Small intestine (tissue), 16 donors: Measurements from ENCODE around the gene HYI. TPM values are rescaled to one million over a fixed set of nuclear protein-coding genes. Genes with fewer than 3 reads are reported as not detected.
"Not testable (repeated sequence)": the region's sequence is repeated elsewhere in the genome, so short reads cannot be mapped to it uniquely, and the experiment has no call there.

Experiments used
- DNase-seq, 2 donors: peaks; one replicate each; pipeline versions ENCODE4 v3.0.0 to v3.0.0-alpha.2; 2013
- FAIRE-seq: peaks from 2 replicates; lab custom pipeline; 2012; peaks lifted over from hg19 to GRCh38; lab: Jason Lieb, UNC
- H3K27ac ChIP-seq, 3 donors: one replicate each; pipeline ENCODE4 v1.5.1; 2013; ENCODE audit warnings: low read length in 2 of 3, mild to moderate bottlenecking in 2 of 3, control low read depth in 1 of 3, inconsistent platforms in 1 of 3, low read depth in 1 of 3, moderate library complexity in 1 of 3
- H3K27me3 ChIP-seq, 3 donors: one replicate each; pipeline ENCODE4 v1.6.1; 2013; ENCODE audit warnings: low read length in 3 of 3, inconsistent platforms in 1 of 3; ENCODE audit not compliant: control insufficient read depth in 3 of 3, insufficient read depth in 3 of 3
- H3K36me3 ChIP-seq, 3 donors: one replicate each; pipeline ENCODE4 v1.6.1; 2013; ENCODE audit warnings: low read length in 3 of 3, inconsistent platforms in 1 of 3, low read depth in 1 of 3, mild to moderate bottlenecking in 1 of 3, moderate library complexity in 1 of 3; ENCODE audit not compliant: control insufficient read depth in 3 of 3, insufficient read depth in 2 of 3
- H3K4me1 ChIP-seq, 3 donors: one replicate each; pipeline ENCODE4 v1.6.1; 2013; ENCODE audit warnings: low read length in 2 of 3, inconsistent platforms in 1 of 3, low read depth in 1 of 3, mild to moderate bottlenecking in 1 of 3, moderate library complexity in 1 of 3; ENCODE audit not compliant: control insufficient read depth in 3 of 3, insufficient read depth in 2 of 3
- H3K4me3 ChIP-seq, 3 donors: one replicate each; pipeline ENCODE4 v1.5.1; 2013; ENCODE audit warnings: low read length in 3 of 3, control low read depth in 1 of 3, inconsistent platforms in 1 of 3, low read depth in 1 of 3, mild to moderate bottlenecking in 1 of 3, moderate library complexity in 1 of 3
- H3K9me3 ChIP-seq, 2 donors: one replicate each; pipeline ENCODE4 v1.6.1; 2013; ENCODE audit warnings: low read depth in 1 of 2, low read length in 1 of 2; ENCODE audit not compliant: control insufficient read depth in 2 of 2, insufficient read depth in 1 of 2
- WGBS, 3 donors: extraction: QIAGEN DNeasy Blood & Tissue Kit; methylation state at CpG; one replicate each; pipeline ENCODE4 v1.1.7; 2013; 5-methylcytosine and 5-hydroxymethylcytosine counted together
- long read RNA-seq, 10 donors: transcript quantifications; one replicate each; lab custom pipeline, GENCODE V29; 2026
- polyA plus RNA-seq, 4 donors: library from polyadenylated mRNA; stranded (reverse) in 3 of 4; unstranded in 1 of 4; fragments of 200-250 nt in 3 of 4; fragments of 120-200 nt in 1 of 4; gene quantifications; one replicate each; pipeline versions ENCODE4 v1.2.1 to v1.2.3, GENCODE V29; 2013
- donor health status: healthy with polysubstance abuse.
- donor health status: control.
- donor health status: control.
- donor health status: Bipolar disorder and iron deficiency.
- donor health status: healthy.

The HYI gene
- polyA plus RNA-seq, result 100 to 1,000 TPM in 2 of 4 donors, 10 to 100 TPM in 2; 42.6 to 234 (median 139) TPM
- long read RNA-seq, donor 1, result 0 reads
- long read RNA-seq, donor 2, transcript HYI-204 (8 exons, 1,066 nt), result major isoform, 5 of 10 reads
- long read RNA-seq, donor 2, partial matches to known transcripts, result 0 of 10 reads
- long read RNA-seq, donor 2, other reads (novel, unspliced or antisense), result 0 of 10 reads
- long read RNA-seq, donor 3, transcript HYI-202 (6 exons, 2,173 nt), result minor isoform, 5 of 23 reads
- long read RNA-seq, donor 3, transcript HYI-204 (8 exons, 1,066 nt), result major isoform, 7 of 23 reads
- long read RNA-seq, donor 3, partial matches to known transcripts, result 5 of 23 reads
- long read RNA-seq, donor 3, other reads (novel, unspliced or antisense), result 0 of 23 reads
- long read RNA-seq, donor 4, result 0 reads
- long read RNA-seq, donor 5, partial matches to known transcripts, result 0 of 7 reads
- long read RNA-seq, donor 5, other reads (novel, unspliced or antisense), result 0 of 7 reads
- long read RNA-seq, donor 6, transcript HYI-204 (8 exons, 1,066 nt), result major isoform, 6 of 15 reads
- long read RNA-seq, donor 6, partial matches to known transcripts, result 0 of 15 reads
- long read RNA-seq, donor 6, other reads (novel, unspliced or antisense), result 0 of 15 reads
- long read RNA-seq, donor 7, result 0 reads
- long read RNA-seq, donor 8, partial matches to known transcripts, result 0 of 2 reads
- long read RNA-seq, donor 8, other reads (novel, unspliced or antisense), result 0 of 2 reads
- long read RNA-seq, donor 9, partial matches to known transcripts, result 0 of 5 reads
- long read RNA-seq, donor 9, other reads (novel, unspliced or antisense), result 0 of 5 reads
- long read RNA-seq, donor 10, transcript HYI-204 (8 exons, 1,066 nt), result major isoform, 12 of 28 reads
- long read RNA-seq, donor 10, transcript HYI-202 (6 exons, 2,173 nt), result minor isoform, 7 of 28 reads
- long read RNA-seq, donor 10, partial matches to known transcripts, result 0 of 28 reads
- long read RNA-seq, donor 10, other reads (novel, unspliced or antisense), result 0 of 28 reads

DNA sequence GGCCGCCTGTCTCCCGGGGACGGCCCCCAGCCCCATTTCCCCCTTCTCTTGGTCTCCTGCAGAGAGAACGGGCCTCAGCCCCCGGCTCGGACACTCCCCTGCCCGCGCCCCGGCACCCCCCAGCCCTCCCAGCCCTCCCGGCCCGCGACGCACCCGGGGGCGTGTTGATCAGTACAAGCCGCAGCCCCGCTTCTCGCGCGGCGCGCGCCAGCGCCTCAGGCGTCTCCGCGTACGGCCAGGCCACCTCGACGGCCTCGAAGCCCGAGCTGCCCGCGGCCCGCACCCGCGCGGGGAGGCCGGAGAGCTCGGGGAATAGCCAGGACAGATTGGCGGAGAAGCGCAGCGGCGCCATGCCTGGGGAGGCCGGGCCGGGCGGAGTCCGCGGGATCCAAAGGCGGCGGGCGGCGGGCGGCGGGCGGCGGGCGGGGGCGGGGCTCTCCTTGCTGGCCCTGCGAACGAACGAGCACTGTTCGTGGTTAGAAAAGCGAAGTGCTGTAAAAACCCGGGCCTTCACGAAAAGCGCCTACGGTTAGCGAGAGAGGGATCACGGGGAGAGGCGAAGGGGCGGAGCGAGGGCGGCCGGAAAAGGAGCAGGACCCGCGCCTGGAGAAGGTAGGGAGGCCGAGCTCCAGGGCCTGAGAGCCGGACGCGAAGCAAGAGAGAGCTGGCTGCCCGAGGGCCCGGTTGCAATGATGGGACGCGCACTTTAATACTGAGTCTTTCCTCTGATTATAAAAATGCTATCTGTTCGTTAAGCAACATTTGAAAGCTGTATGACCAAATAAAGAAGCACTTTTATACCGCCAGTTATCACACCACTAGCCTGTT, at the start of gene HYI:
HYI (minus strand) TSS at position 490 of the 828 bp plus-strand sequence; CDS start at position 352, 138 bp downstream.
- H3K27me3 ChIP-seq, result no peaks in the 10 kb centered on the region
- FAIRE-seq (no peak), DNase-seq (peak; percentile 89 to 90)
- peaks cover 0 to 23% (median 5%) of the 10 kb centered on the region in 3 donors for H3K4me1 ChIP-seq
- WGBS, 3 donors, result 0 to 1% (median 0%) methylated on average over 60 to 87 of the region's 87 CpGs
- H3K27ac ChIP-seq, result peak within 1 kb of the TSS; percentile 88 to 93 (median 90)
- peaks cover 14 to 42% (median 16%) of the 10 kb centered on the region in 3 donors for H3K36me3 ChIP-seq
- H3K9me3 ChIP-seq, result no peaks in the 10 kb centered on the region
- H3K4me3 ChIP-seq, result peak within 1 kb of the TSS; percentile 44 to 61 (median 57)

DNA sequence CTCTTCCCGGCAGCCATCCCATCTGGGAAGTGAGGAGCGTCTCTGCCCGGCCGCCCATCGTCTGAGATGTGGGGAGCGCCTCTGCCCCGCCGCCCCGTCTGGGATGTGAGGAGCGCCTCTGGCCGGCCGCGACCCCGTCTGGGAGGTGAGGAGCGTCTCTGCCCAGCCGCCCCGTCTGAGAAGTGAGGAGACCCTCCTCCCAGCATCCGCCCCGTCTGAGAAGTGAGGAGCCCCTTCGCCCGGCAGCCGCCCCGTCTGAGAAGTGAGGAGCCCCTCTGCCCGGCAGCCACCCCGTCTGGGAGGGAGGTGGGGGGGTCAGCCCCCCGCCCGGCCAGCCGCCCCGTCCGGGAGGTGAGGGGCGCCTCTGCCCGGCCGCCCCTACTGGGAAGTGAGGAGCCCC, 48.1 kb upstream of the HYI start:
- H3K27ac ChIP-seq, H3K4me3 ChIP-seq, H3K4me1 ChIP-seq, H3K36me3 ChIP-seq, H3K9me3 ChIP-seq, H3K27me3 ChIP-seq, DNase-seq, FAIRE-seq: not testable (repeated sequence)
- 94 to 98% (median 95%) methylated on average over 6 to 20 of the region's 33 CpGs for WGBS, 3 donors

GRCh38 chr1:43499898-43500297, 46.2 kb upstream of the HYI start:
- DNase-seq, result no peak

GRCh38 chr1:43495204-43495603, 41.5 kb upstream of the HYI start:
- no peak overlapping the region for H3K4me3 ChIP-seq
- peaks cover 0 to 14% of the 10 kb centered on the region in 2 donors for H3K9me3 ChIP-seq
- H3K4me1 ChIP-seq, result no peaks in the 10 kb centered on the region
- H3K27ac ChIP-seq, result no peak overlapping the region
- 82 to 88% (median 83%) methylated on average over 7 of the region's 7 CpGs for WGBS, 3 donors
- no peaks in the 10 kb centered on the region for H3K36me3 ChIP-seq
- no peaks in the 10 kb centered on the region for H3K27me3 ChIP-seq
- DNase-seq (no peak), FAIRE-seq (no peak)

More at GRCh38 chr1:43499898-43500297, 46.2 kb upstream of the HYI start:
- no peaks in the 10 kb centered on the region for H3K27me3 ChIP-seq
- 72 to 84% (median 75%) methylated on average over 6 of the region's 6 CpGs for WGBS, 3 donors
- no peak overlapping the region for H3K4me3 ChIP-seq
- H3K9me3 ChIP-seq, result no peaks in the 10 kb centered on the region
- no peak overlapping the region for H3K27ac ChIP-seq
- H3K4me1 ChIP-seq, result no peaks in the 10 kb centered on the region
- no peak for FAIRE-seq
- H3K36me3 ChIP-seq, result no peaks in the 10 kb centered on the region

- Histone ChIP-seq H3K4me3 (no peak overlapping the region), H3K9me3 (peaks cover 0 to 18% of the 10 kb centered on the region in 2 donors), H3K36me3 (no peaks in the 10 kb centered on the region), H3K27ac (no peak overlapping the region), H3K4me1 (no peaks in the 10 kb centered on the region), H3K27me3 (no peaks in the 10 kb centered on the region)
- WGBS, 3 donors, result 50 to 66% (median 66%) methylated on average over 11 of the region's 11 CpGs
- no peak for DNase-seq
- no peak for FAIRE-seq
These were observed 40.1 kb upstream of the HYI start for GRCh38 chr1:43493661-43494450.

GRCh38 chr1:43492826-43493225, 39.1 kb upstream of the HYI start:
- FAIRE-seq, result no peak
- WGBS, 3 donors, result 49 to 81% (median 69%) methylated on average over 2 of the region's 2 CpGs
- no peaks in the 10 kb centered on the region for H3K27me3 ChIP-seq

DNA sequence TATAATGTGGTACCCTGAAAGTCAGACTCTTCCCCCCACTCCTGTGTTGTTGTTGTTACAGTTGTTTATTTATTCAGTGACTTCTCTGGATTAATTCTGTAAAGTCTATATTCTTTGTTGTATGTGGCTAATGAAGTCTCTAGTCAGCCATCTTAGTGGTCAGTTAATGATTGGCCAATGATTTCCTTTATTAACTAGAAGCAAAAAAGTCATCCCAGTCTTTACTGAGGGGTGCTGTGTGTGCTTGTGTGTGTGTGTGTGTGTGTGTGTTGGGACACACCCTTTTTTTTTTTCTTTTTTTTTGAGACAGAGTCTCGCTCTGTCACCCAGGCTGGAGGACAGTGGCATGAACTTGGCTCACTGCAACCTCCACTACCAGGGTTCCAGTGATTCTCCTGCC, 37.3 kb upstream of the HYI start:
- Histone ChIP-seq H3K4me3 (no peak overlapping the region), H3K4me1 (no peaks in the 10 kb centered on the region), H3K9me3 (peaks cover 0 to 18% of the 10 kb centered on the region in 2 donors), H3K27me3 (no peaks in the 10 kb centered on the region), H3K27ac (no peak overlapping the region), H3K36me3 (no peaks in the 10 kb centered on the region)
- DNase-seq (no peak), FAIRE-seq (no peak)
- 78 to 91% methylated on average over 1 of the region's 1 CpG; no CpG with 5 or more reads in 1 of the 3 donors for WGBS, 3 donors

More at GRCh38 chr1:43492826-43493225, 39.1 kb upstream of the HYI start:
- DNase-seq, result no peak
- Histone ChIP-seq H3K36me3 (no peaks in the 10 kb centered on the region), H3K27ac (no peak overlapping the region), H3K4me1 (no peaks in the 10 kb centered on the region), H3K9me3 (peaks cover 0 to 18% of the 10 kb centered on the region in 2 donors), H3K4me3 (no peak overlapping the region)
